Spinal cord (tissue), 10 donors: ENCODE measurements around the gene GAL3ST1. TPM values are rescaled to one million over a fixed set of nuclear protein-coding genes. Genes with fewer than 3 reads are reported as not detected.
"Not testable (repeated sequence)": the region's sequence is repeated elsewhere in the genome, so short reads cannot be mapped to it uniquely, and the experiment has no call there.

ENCODE experiments used
- DNase-seq, 6 donors: peaks; one replicate each; pipeline versions ENCODE4 v3.0.0 to v3.0.0-alpha.2; 2013 to 2015; ENCODE audit warnings: low spot score in 6 of 6, low read depth in 4 of 6
- H3K27ac ChIP-seq: one replicate; pipeline ENCODE4 v1.5.1; 2013; ENCODE audit warnings: low read depth, low read length, control low read depth
- H3K27me3 ChIP-seq: one replicate; pipeline ENCODE4 v1.6.1; 2013; ENCODE audit warnings: low read length; ENCODE audit not compliant: control insufficient read depth, insufficient read depth
- H3K36me3 ChIP-seq: one replicate; pipeline ENCODE4 v1.6.1; 2013; ENCODE audit warnings: low read length; ENCODE audit not compliant: control insufficient read depth, insufficient read depth
- H3K4me1 ChIP-seq: one replicate; pipeline ENCODE4 v1.6.1; 2013; ENCODE audit warnings: low read length; ENCODE audit not compliant: control insufficient read depth, insufficient read depth
- H3K4me3 ChIP-seq: one replicate; pipeline ENCODE4 v1.5.1; 2013; ENCODE audit warnings: low read depth, low read length, control low read depth
- H3K9me3 ChIP-seq: one replicate; pipeline ENCODE4 v1.6.1; 2013; ENCODE audit warnings: low read length; ENCODE audit not compliant: control insufficient read depth, insufficient read depth
- WGBS: methylation state at CpG from one replicate; pipeline ENCODE4 v1.1.5; 2013; ENCODE audit warnings: missing lambda C conversion rate; ENCODE audit not compliant: insufficient coverage; 5-methylcytosine and 5-hydroxymethylcytosine counted together
- long read RNA-seq, 4 donors: transcript quantifications; one replicate each; lab custom pipeline, GENCODE V29; 2026
- polyA plus RNA-seq, 2 donors: library from polyadenylated mRNA; unstranded; fragments of 120-200 nt; gene quantifications; one replicate each; pipeline ENCODE4 v1.2.1, GENCODE V29; 2013; ENCODE audit not compliant: insufficient read length in 2 of 2
- total RNA-seq, 2 donors: library from RNA; depleted of rRNA in 1 of 2; stranded (reverse); fragments of 120-200 nt in 1 of 2; fragments of >200 nt in 1 of 2; gene quantifications; one replicate each; pipeline versions ENCODE4 v1.2.3 to v1.2.4, GENCODE V29; 2013 to 2014
- donor health status: healthy.

The GAL3ST1 gene
- total RNA-seq, result 10 to 100 TPM; 10.3 to 12.2 TPM
- 10 to 100 TPM; 46.6 to 52.7 TPM for polyA plus RNA-seq
- long read RNA-seq, donor 1, transcript GAL3ST1-204 (3 exons, 1,712 nt), result major isoform, 11 of 26 reads
- long read RNA-seq, donor 1, transcript GAL3ST1-205 (4 exons, 1,819 nt), result minor isoform, 8 of 26 reads
- long read RNA-seq, donor 1, transcript GAL3ST1-201 (2 exons, 1,782 nt), result minor isoform, 5 of 26 reads
- long read RNA-seq, donor 1, partial matches to known transcripts, result 0 of 26 reads
- long read RNA-seq, donor 1, other reads (novel, unspliced or antisense), result 0 of 26 reads
- long read RNA-seq, donor 2, transcript GAL3ST1-204 (3 exons, 1,712 nt), result major isoform, 9 of 13 reads
- long read RNA-seq, donor 2, partial matches to known transcripts, result 0 of 13 reads
- long read RNA-seq, donor 2, other reads (novel, unspliced or antisense), result 0 of 13 reads
- long read RNA-seq, donor 3, transcript GAL3ST1-204 (3 exons, 1,712 nt), result major isoform, 8 of 10 reads
- long read RNA-seq, donor 3, partial matches to known transcripts, result 0 of 10 reads
- long read RNA-seq, donor 3, other reads (novel, unspliced or antisense), result 0 of 10 reads
- long read RNA-seq, donor 4, partial matches to known transcripts, result 0 of 5 reads
- long read RNA-seq, donor 4, other reads (novel, unspliced or antisense), result 0 of 5 reads

DNA sequence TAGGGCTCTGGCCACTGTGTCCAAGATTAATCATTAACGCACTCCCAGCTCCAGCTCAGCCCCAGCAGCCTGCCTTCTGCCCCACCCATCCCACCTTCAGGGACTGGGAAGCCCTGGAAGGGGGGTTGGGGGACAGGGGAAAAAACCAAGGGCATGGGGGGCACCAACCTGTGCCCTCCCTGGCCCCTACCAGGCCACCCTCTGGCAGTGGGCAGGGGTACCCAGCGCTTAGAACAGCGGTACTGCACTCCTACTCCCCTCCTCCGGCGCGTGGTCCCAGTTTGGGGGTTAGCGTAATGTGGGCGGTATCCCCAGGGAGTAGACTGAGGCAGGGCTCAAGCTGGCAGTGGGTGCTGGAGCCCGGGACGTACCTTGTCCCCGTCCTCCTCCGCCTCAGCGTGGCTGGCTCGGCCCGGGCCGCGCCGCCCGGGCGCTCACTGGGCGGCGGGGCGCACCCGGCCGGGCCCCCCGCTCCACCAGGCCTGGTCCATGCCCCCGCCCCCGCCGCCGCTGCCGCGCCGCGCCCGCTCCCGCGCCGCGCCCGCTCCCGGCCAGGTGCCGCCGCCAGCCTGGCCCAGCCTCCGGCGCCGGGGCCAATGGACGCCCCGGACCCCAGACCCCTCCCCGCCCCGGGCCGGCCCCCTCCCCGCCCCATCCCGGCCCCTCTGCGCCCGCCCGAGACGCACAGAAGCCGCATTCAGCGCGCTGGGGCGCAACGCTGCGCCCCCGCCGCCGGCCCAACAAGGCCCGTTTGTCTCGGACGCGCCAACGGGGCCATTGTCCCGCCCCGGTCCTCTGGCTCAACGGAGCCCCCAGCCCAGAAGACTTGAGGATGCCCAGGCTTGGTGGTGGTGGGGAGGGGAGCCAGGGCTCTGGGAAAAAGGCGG is at the start of gene GAL3ST1:
Gene GAL3ST1, minus strand, starts transcription at position 571 of the 887 bp plus-strand sequence. CDS start 17,273 bp downstream, outside the sequence.
- Histone ChIP-seq H3K9me3 (no peaks in the 10 kb centered on the region), H3K4me3 (peak within 1 kb of the TSS; percentile 54), H3K36me3 (peaks cover 42% of the 10 kb centered on the region), H3K4me1 (peaks cover 41% of the 10 kb centered on the region), H3K27me3 (no peaks in the 10 kb centered on the region), H3K27ac (peak within 1 kb of the TSS; percentile 94)
- peak in 3 of 6 donors; percentile 42 to 83 (median 67) for DNase-seq
- under 1% methylated on average over 74 of the region's 75 CpGs for WGBS

DNA sequence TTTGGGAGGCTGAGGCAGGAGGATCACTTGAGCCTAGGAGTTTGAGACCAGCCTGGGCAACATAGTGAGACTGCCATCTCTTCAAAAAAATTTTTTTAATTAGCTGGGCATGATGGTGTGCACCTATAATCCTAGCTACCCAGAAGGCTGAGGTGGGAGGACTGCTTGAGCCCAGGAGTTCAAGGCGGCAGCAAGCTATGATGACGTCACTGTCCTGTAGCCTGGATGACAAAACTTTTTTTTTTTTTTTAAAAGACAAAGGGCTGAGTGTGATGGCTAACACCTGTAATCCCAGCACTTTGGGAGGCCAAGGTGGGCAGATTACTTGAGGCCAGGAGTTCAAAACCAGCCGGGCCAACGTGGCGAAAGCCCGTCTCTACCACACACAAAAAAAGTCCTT is 45.4 kb upstream of the GAL3ST1 start:
- not testable (repeated sequence) for H3K27ac ChIP-seq, DNase-seq, H3K4me3 ChIP-seq, H3K27me3 ChIP-seq, H3K4me1 ChIP-seq, H3K9me3 ChIP-seq
- WGBS, result 93% methylated on average over 2 of the region's 6 CpGs
- peaks cover 72% of the 10 kb centered on the region for H3K36me3 ChIP-seq

DNA sequence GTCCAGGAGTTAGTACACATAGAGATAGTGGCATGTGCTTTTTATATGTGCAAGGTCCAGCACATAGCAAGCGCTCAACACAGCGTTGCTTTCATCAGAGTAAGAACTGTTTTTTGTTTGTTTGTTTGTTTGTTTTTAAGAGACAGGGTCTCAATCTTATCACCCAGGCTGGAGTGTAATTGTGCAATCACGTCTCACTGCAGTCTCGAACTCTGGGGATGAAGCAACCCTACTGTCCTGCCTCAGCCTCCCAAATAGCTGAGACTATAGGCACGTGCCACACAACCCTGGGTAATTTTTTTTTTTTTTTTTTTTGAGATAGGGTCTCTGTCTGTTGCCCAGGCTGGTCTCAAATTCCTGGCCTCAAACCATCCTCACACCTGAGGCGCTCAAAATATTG is 43.4 kb upstream of the GAL3ST1 start:
- Histone ChIP-seq H3K27ac (no peak overlapping the region), H3K27me3 (no peaks in the 10 kb centered on the region), H3K4me3 (no peak overlapping the region), H3K36me3 (peaks cover 89% of the 10 kb centered on the region), H3K9me3 (no peaks in the 10 kb centered on the region), H3K4me1 (no peaks in the 10 kb centered on the region)
- 100% methylated on average over 1 of the region's 6 CpGs for WGBS
- DNase-seq, result no peak

DNA sequence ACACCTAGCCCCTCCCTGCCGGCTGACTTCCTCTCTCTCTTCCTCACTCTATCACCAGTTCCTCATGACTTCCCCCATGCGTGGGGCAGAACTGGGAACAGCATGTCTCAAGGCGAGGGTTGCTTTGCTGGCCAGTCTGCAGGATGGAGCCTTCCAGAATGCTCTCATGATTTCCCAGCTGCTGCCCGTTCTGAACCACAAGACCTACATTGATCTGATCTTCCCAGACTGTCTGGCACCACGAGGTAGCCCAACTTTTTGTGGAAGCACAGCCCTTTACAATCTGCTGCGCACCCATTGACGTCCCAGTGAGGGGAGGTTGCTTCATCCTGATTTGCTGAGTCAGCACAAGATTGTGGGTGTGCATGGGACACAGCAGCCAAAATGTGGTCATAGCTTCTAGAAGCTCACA is 41.1 kb upstream of the GAL3ST1 start:
- no peaks in the 10 kb centered on the region for H3K4me1 ChIP-seq
- no peak for DNase-seq
- WGBS, result 93% methylated on average over 7 of the region's 7 CpGs
- no peak overlapping the region for H3K27ac ChIP-seq
- no peak overlapping the region for H3K4me3 ChIP-seq
- H3K9me3 ChIP-seq, result no peaks in the 10 kb centered on the region
- H3K36me3 ChIP-seq, result peaks cover 86% of the 10 kb centered on the region
- H3K27me3 ChIP-seq, result no peaks in the 10 kb centered on the region

DNA sequence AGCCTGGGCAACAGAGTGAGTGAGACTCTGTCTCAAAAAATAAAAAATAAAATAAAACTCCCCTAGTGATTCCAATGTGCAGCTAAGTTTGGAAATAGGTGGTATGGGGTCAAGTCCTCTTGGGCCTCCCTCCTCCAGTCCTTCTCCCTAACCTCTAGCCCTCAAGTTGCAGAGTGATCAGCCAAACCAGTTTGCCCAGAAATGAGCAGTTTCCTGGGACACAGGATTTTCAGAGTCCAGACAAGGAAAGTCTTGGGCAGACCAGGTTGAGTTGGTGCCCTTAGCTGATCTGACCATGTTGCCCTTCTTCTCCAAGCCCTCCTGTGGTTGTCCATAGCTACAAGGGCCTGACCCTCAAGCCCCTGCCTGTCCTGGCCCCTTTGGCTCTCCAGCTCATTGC is 40.4 kb upstream of the GAL3ST1 start:
- peaks cover 82% of the 10 kb centered on the region for H3K36me3 ChIP-seq
- no peaks in the 10 kb centered on the region for H3K4me1 ChIP-seq
- H3K27ac ChIP-seq, result no peak overlapping the region
- no peak overlapping the region for H3K4me3 ChIP-seq
- H3K9me3 ChIP-seq, result no peaks in the 10 kb centered on the region
- no peaks in the 10 kb centered on the region for H3K27me3 ChIP-seq
- DNase-seq, result no peak

DNA sequence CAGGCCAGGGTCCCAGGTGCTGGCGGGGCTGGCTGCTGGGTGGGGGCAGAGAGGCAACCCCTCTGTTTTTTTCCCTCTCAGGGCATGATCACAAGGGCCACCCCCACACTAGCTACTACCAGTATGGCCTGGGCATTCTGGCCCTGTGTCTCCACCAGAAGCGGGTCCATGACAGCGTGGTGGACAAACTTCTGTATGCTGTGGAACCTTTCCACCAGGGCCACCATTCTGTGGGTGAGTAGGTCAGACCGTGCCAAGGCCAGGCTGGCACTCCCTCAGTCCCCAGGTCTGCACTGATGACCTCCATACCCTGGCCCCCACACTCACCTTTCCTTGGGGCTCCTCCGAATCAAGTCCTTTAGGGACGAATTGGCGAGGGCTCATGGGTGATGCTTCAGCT is 39.8 kb upstream of the GAL3ST1 start:
- no peaks in the 10 kb centered on the region for H3K27me3 ChIP-seq
- WGBS, result 97% methylated on average over 3 of the region's 7 CpGs
- no peaks in the 10 kb centered on the region for H3K9me3 ChIP-seq
- no peak overlapping the region for H3K27ac ChIP-seq
- H3K4me3 ChIP-seq, result no peak overlapping the region
- H3K4me1 ChIP-seq, result peaks cover 6% of the 10 kb centered on the region
- peaks cover 80% of the 10 kb centered on the region for H3K36me3 ChIP-seq
- DNase-seq, result no peak

- WGBS, result 88% methylated on average over 6 of the region's 8 CpGs
- Histone ChIP-seq H3K27me3 (no peaks in the 10 kb centered on the region), H3K36me3 (peaks cover 67% of the 10 kb centered on the region), H3K27ac (no peak overlapping the region), H3K4me1 (peaks cover 18% of the 10 kb centered on the region), H3K9me3 (no peaks in the 10 kb centered on the region), H3K4me3 (no peak overlapping the region)
- no peak for DNase-seq
Observed at GRCh38 chr22:30612789-30613188, 38.3 kb upstream of the GAL3ST1 start.

DNA sequence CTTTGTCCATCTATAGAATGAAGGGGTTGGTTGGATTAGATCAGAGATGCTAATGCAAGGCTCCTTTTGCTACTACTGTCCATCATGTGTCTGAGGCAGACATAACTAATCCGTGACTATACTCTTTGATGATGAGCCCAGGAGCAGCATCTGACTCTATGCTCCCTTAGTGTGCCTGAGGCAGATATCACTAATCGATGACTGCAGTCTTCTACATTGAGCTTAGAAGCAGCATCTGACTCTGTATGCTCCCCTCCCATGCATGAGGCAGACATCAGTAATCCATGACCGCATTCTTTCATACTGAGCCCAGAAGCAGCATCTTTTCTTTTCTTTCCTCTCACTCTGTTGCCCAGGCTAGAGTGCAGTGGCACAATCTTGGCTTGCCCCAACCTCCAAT is 36.7 kb upstream of the GAL3ST1 start:
- H3K4me1 ChIP-seq, result peaks cover 34% of the 10 kb centered on the region
- H3K36me3 ChIP-seq, result peaks cover 51% of the 10 kb centered on the region
- no peaks in the 10 kb centered on the region for H3K27me3 ChIP-seq
- DNase-seq, result no peak
- WGBS, result 93% methylated on average over 3 of the region's 3 CpGs
- no peak overlapping the region for H3K4me3 ChIP-seq
- no peak overlapping the region for H3K27ac ChIP-seq
- no peaks in the 10 kb centered on the region for H3K9me3 ChIP-seq

- peaks cover 42% of the 10 kb centered on the region for H3K36me3 ChIP-seq
- WGBS, result 50% methylated on average over 5 of the region's 7 CpGs
- peaks cover 39% of the 10 kb centered on the region for H3K4me1 ChIP-seq
- no peak overlapping the region for H3K4me3 ChIP-seq
- DNase-seq, result no peak
- no peak overlapping the region for H3K27ac ChIP-seq
- no peaks in the 10 kb centered on the region for H3K9me3 ChIP-seq
- no peaks in the 10 kb centered on the region for H3K27me3 ChIP-seq
Observed at GRCh38 chr22:30610299-30610698, 35.8 kb upstream of the GAL3ST1 start.
